Measurements from ENCODE around the gene IQCN.

DNA sequence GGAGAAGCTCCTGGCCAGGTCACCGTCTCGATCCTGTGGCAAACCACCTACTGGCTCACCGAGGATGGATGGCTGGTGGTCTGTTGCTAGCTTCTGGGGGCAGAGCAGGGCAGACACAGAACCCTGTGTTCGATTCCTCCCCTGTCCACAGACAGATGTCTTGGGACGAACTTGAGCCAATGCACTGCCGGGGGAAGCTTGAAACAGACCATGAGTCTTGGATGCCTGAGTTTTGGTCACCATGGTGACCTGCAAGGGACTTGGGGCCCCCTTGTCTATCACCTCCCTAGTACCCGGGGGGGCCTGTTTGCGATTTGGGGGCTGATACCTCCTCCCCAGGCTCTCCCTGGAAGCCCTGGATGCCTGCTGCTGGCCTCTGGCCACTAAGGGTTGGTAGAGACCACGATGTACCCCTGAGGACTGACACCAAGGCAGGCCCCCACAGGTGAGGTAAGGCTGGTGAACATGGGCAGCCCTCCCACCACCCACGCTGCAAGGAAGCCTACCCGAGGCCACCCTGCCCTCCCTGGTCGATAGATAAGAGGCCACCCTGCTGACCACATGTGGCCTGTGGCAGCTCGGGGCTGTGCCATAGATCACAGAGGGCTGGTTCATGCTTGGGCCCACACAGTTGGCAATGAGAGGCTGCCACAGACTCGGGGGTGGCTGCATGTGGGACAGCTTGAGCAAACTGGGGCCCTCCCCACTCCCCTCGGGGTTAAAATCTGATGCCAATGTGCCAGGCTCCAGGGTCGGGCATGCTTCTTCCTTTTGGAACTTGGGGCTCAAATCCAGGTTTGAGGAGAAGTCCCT, 10.7 kb downstream of the IQCN start:
- TF ChIP-seq, protein P1, sequence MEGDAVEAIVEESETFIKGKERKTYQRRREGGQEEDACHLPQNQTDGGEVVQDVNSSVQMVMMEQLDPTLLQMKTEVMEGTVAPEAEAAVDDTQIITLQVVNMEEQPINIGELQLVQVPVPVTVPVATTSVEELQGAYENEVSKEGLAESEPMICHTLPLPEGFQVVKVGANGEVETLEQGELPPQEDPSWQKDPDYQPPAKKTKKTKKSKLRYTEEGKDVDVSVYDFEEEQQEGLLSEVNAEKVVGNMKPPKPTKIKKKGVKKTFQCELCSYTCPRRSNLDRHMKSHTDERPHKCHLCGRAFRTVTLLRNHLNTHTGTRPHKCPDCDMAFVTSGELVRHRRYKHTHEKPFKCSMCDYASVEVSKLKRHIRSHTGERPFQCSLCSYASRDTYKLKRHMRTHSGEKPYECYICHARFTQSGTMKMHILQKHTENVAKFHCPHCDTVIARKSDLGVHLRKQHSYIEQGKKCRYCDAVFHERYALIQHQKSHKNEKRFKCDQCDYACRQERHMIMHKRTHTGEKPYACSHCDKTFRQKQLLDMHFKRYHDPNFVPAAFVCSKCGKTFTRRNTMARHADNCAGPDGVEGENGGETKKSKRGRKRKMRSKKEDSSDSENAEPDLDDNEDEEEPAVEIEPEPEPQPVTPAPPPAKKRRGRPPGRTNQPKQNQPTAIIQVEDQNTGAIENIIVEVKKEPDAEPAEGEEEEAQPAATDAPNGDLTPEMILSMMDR (IDR thresholded peaks at IDR 0.05): no peak
- TF ChIP-seq POLR2AphosphoS5 (IDR thresholded peaks at IDR 0.05) (no peak), POLR2A (IDR thresholded peaks at IDR 0.05) (no peak)

All from sigmoid colon (tissue), 4 donors.